Medulla oblongata (tissue), 1 donor: ENCODE measurements around the gene ASCC3.

Experiments used
- DNase-seq: peaks from one replicate; pipeline ENCODE4 v3.0.0-alpha.2; 2015; ENCODE audit errors: extremely low spot score

Gene ASCC3

GRCh38 chr6:100724222-100724621 is 156.9 kb downstream of the ASCC3 start:
- no peak for DNase-seq

- no peak for DNase-seq
These were observed 159.9 kb downstream of the ASCC3 start for GRCh38 chr6:100721256-100721655.

GRCh38 chr6:100719883-100720682 is 161.0 kb downstream of the ASCC3 start:
- peak; percentile 45 for DNase-seq

GRCh38 chr6:100712997-100713396 is 168.1 kb downstream of the ASCC3 start:
- no peak for DNase-seq

GRCh38 chr6:100706491-100706890 is 174.6 kb downstream of the ASCC3 start:
- no peak for DNase-seq

- DNase-seq = no peak
These were observed 176.2 kb downstream of the ASCC3 start for GRCh38 chr6:100704961-100705360.

GRCh38 chr6:100701728-100702127 is 179.4 kb downstream of the ASCC3 start:
- DNase-seq = no peak

- DNase-seq = no peak
These were observed 181.1 kb downstream of the ASCC3 start for GRCh38 chr6:100700009-100700408.

- no peak for DNase-seq
These were observed 185.7 kb downstream of the ASCC3 start for GRCh38 chr6:100695445-100695844.

GRCh38 chr6:100693249-100693927 is 187.7 kb downstream of the ASCC3 start:
- no peak for DNase-seq

- DNase-seq = no peak
These were observed 189.2 kb downstream of the ASCC3 start for GRCh38 chr6:100691972-100692371.

GRCh38 chr6:100686216-100686615 is 194.9 kb downstream of the ASCC3 start:
- no peak for DNase-seq

- no peak for DNase-seq
These were observed 195.4 kb downstream of the ASCC3 start for GRCh38 chr6:100685747-100686146.

GRCh38 chr6:100680163-100680562 is 201.0 kb downstream of the ASCC3 start:
- no peak for DNase-seq

- no peak for DNase-seq
These were observed 203.1 kb downstream of the ASCC3 start for GRCh38 chr6:100678027-100678426.

GRCh38 chr6:100677240-100677639 is 203.9 kb downstream of the ASCC3 start:
- DNase-seq = no peak

- no peak for DNase-seq
These were observed 207.5 kb downstream of the ASCC3 start for GRCh38 chr6:100673641-100674040.

GRCh38 chr6:100671740-100672139 is 209.4 kb downstream of the ASCC3 start:
- no peak for DNase-seq

GRCh38 chr6:100670056-100670455 is 211.1 kb downstream of the ASCC3 start:
- no peak for DNase-seq

- DNase-seq = no peak
These were observed 216.1 kb downstream of the ASCC3 start for GRCh38 chr6:100665041-100665380.

- peak; percentile 62 for DNase-seq
These were observed 216.7 kb downstream of the ASCC3 start for GRCh38 chr6:100664274-100665040.

GRCh38 chr6:100663219-100663863 is 217.8 kb downstream of the ASCC3 start:
- no peak for DNase-seq
